CD4-positive, alpha-beta T cell treated with Interferon gamma for 1 hour (primary cell): Measurements from ENCODE around the gene FES.
A peak's percentile ranks its signal among the peaks of the same experiment; 100 is the strongest.

ENCODE experiments used
- DNase-seq: peaks from one replicate; pipeline ENCODE4 v3.0.0-alpha.2; 2020

The FES gene

GRCh38 chr15:90933301-90933700, 49.0 kb downstream of the FES start:
- DNase-seq = no peak

- peak; percentile 85 for DNase-seq
Observed at GRCh38 chr15:90934256-90934948, 50.1 kb downstream of the FES start.

GRCh38 chr15:90934949-90935751, 50.8 kb downstream of the FES start, which contains the start of gene UNC45A:
UNC45A (plus strand) TSS chr15:90935285; CDS start chr15:90935325, 40 bp downstream.
- peak; percentile 92 for DNase-seq

GRCh38 chr15:90936823-90937222, 52.5 kb downstream of the FES start:
- DNase-seq = no peak

DNA sequence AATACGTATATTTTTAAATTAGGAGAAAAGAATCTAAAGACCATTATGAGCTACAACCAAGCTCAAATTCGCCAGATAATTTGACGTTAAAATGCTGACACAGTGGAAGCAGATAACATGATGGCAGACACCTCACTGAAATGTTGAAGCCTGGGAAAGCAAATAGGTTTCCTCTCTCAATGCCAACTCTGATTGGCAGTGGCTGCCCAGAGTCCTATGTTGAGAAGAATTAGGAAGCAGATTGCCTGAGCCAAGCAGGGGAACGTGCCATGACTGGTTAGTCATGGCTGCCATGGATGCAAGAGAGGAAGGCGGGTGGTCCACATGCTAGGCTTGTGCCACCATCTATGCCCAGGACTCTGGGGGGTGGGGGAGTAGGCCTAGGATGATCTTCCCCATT, 54.0 kb downstream of the FES start:
- no peak for DNase-seq

- DNase-seq = no peak
Observed at GRCh38 chr15:90939756-90940155, 55.5 kb downstream of the FES start.

GRCh38 chr15:90941038-90941437, 56.7 kb downstream of the FES start:
- DNase-seq = no peak

DNA sequence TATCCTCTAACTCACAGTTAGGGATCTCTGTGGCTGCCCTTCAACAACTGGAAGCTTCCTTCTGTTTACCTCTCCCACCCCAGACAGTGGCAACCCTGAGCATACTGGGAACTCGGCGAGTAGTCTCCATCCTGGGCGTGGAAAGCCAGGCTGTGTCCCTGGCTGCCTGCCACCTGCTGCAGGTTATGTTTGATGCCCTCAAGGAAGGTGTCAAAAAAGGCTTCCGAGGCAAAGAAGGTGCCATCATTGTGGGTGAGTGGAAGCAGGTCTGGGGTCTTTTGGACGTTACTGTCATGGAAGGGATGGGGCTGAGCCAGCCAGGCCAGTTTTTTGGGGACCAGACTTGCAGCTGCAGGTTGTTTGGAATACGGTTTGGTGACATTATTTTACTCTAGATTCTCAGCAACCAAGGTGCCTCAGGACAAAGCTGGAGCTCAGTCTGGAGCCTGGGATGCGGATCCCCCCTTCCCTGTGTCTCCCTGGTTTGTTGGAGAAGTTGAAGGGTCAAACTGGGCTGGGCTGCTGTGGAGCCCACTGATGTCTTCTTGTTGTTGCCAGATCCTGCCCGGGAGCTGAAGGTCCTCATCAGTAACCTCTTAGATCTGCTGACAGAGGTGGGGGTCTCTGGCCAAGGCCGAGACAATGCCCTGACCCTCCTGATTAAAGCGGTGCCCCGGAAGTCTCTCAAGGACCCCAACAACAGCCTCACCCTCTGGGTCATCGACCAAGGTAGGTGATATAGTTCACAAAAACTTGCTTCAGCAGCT, 58.2 kb downstream of the FES start:
- DNase-seq = no peak

DNA sequence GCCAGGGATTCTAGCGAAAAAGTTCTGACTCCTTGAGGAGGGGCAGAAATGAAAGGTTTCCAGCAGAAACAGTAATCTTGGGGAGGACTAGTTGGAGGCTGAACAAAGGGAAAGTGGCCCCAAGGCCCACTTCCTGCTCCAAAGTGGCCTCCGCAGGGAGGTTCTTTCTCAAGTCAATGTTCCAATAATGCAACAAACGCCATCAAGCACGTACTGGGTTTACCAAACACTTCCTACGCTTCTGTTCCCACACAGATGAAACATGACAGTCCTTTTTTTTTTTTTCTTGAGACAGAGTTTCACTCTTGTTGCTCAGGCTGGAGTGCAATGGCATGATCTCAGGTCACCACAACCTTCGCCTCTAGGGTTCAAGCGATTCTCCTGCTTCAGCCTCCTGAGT, 60.8 kb downstream of the FES start:
- DNase-seq = no peak
